ACHN (cell line): ENCODE data around the gene DENND1A.

ENCODE experiments used
- DNase-seq: peaks from one replicate; pipeline ENCODE4 v3.0.0-alpha.2; 2015
- in situ Hi-C: cut with HindIII; loops from 2 replicates; pipeline ENCODE4 v1.10.0; 2017; ENCODE audit warnings: low sequenced_read_pairs, low pct_ligation_motif_present, low pct_unique_long_range_greater_than_20kb

DENND1A gene

GRCh38 chr9:123551734-123552133, 378.2 kb downstream of the DENND1A start:
- DNase-seq: no peak
- in situ Hi-C loops: no loop called here

GRCh38 chr9:123550797-123551196, 379.1 kb downstream of the DENND1A start:
- no peak for DNase-seq
- in situ Hi-C loops: no loop called here

DNA sequence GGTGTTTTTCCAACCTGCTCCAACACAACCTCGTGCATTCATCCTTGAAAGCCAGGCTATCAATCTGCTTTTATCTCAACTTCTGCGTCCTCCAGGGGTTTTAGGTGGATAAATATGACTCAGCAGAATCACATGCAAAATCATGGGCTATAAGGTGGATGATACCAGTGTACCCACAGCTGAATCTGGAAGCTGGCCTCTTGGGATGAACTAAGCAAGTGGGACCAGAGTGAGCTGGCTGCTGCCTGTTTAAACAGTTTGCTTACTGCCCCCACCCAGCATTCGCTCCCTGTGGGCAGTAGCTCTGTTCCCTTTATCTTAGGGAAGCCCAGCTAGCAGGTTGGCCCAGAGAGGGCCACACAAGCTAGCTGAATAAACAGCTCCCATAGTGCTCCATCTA, 379.9 kb downstream of the DENND1A start:
- DNase-seq: no peak
- in situ Hi-C loops: no loop called here

GRCh38 chr9:123548741-123549545, 381.0 kb downstream of the DENND1A start:
- no peak for DNase-seq
- in situ Hi-C loops: no loop called here

DNA sequence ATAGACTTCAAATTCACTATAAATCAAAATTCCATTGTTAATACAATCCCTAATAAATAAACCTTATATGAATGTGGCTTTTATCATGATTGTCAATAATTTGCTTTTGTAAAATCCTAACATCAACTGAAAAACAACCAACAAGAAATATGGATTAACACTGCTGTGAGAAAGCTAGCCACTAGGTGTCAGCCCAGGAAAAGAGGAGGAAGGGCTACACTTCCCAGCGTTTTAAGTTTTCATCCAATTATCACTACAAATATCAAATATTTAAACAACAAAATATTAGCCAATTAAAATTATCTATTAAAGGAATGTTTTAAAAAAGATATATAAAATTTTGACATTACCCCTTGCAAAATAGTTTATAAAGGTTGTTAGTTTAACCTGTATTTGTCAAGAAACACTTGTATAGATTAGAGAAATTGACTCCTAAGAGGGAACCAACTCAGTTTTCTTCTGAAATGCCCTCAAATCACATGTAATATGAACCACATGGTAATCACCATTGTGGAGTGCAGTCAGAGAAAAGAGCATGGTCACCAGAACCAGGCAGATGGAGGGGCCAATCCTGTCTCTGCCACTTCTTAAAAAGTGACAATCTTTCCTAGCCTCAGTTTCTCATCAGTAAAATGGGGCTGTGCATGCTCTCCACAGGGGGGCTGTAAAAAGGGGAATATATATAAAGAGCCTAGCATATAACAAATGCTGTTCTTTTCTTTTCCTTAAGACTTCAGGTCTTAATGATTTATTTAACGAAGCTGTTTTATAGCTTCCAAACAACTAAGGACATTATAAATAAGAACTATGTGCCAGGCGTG, 385.7 kb downstream of the DENND1A start:
- peak; percentile 43 for DNase-seq
- in situ Hi-C loops: no loop called here

GRCh38 chr9:123543492-123543891, 386.4 kb downstream of the DENND1A start:
- DNase-seq: no peak
- in situ Hi-C loops: no loop called here

- in situ Hi-C loops: no loop called here
- no peak for DNase-seq
Observed at GRCh38 chr9:123542435-123543225, 387.3 kb downstream of the DENND1A start.

- DNase-seq: no peak
- in situ Hi-C loops: no loop called here
Observed at GRCh38 chr9:123541411-123541810, 388.5 kb downstream of the DENND1A start.

DNA sequence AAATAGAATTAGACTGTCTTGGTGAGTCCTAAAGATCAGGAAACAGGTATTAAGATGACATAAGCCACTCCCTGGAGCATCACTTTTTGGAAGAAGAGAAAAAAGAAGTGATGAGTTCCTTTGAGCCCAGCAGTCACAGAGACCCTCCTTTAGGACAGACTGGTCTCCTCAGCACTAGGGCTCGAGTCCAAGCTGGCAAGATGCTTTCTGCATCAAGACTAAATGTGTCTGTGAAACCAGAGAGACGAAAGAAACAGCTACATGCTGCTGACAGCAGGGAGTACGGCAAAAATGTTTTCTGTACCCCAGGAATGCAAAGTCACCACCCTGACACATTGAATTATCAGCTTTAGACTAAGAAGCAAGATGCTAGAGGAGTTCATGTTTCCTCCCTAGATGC, 389.5 kb downstream of the DENND1A start:
- no peak for DNase-seq
- in situ Hi-C loops: no loop called here

DNA sequence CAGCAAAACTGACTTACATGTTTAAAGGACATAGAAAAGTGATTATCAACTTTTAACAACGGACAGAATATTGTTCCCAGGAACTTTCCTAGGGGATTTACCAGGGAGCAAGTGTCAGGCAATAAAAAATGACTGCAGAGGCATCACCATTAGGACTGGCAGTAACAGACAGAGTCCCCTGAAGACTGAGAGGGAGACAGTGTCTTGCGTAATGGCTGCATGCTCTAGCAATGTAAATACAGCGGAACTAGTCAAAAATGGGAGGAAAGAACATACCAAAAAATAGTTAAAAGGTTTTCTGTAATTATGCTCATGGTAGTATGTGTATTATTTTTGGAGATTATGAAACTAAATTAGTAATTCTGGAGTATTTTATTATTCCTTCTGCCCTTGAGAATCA, 392.1 kb downstream of the DENND1A start:
- in situ Hi-C loops: no loop called here
- DNase-seq: no peak

DNA sequence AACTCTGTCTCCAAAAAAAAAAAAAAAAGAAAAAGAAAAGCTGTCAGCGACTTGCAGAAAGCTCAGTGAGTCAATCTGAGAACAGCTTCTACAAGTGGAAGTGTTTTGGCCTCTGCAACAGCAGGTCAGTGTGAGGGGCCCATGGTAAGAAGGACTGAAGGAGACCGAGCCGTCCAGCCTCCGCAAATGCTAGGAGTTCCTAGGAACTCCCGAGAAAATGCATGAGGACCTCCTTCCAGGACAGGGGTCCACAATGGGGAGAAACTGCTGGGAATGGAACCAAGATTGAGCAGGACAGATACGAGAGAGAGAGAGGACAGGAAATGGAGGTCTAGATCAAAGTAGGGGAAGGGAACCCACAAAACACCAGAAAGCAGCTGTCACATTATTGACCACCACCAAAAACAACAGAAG, 393.5 kb downstream of the DENND1A start:
- in situ Hi-C loops: no loop called here
- no peak for DNase-seq

DNA sequence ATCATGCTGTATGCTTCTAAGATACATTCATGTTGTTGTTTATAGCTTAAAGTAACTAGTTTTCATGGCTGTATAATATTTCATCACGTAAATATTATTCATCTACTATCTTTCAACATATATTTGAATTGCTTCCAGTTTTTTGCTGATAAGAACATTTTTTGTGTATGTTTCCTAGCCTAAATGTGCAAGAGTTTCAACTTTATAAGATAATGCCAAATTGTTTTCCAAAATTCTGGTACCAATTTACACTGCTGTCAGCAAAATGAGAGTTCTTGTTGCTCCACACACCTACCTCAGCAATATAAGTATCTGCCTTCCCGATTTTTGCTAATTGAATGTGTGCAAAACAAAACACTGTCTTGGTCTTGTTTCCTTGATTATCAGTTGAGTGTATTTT, 395.6 kb downstream of the DENND1A start:
- DNase-seq: no peak
- in situ Hi-C loops: no loop called here

DNA sequence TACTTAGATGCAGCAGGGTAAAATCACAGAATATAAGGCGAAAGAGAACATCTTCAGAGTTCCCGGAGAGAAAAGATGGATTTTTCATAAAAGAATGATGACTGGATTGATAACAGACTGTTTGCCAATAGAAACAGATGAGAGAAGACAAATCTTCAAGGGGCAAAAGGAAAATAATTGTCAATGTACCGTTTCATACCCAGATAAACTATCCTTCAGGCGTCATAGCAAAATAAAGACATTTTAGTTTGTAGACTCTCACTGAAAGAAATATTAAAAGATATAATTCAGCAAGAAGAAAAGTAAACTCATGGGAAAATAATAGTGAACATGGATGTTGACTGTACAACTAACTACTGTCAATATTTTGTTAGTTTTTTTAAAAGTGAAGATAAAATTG, 399.7 kb downstream of the DENND1A start:
- DNase-seq: no peak
- in situ Hi-C loops: no loop called here

DNA sequence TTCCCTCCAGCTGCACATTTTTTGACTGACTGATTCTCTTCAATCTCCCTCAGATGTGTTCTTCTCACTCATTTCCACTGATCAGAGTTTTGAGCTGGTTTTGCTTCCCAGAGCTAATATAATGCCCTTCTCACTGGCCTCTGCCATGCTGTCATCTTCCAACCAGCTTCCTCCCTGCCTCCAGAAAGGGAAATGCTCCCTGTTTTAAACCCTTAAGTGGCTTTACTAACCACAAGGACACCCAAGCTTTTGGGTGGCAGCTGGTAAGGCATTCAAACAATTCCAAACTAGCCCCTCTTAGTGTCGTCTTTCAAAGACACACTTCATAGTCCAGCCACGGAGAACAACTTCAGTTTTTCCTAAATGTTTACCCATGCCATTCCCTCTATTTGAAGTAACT, 401.4 kb downstream of the DENND1A start:
- in situ Hi-C loops: no loop called here

DNA sequence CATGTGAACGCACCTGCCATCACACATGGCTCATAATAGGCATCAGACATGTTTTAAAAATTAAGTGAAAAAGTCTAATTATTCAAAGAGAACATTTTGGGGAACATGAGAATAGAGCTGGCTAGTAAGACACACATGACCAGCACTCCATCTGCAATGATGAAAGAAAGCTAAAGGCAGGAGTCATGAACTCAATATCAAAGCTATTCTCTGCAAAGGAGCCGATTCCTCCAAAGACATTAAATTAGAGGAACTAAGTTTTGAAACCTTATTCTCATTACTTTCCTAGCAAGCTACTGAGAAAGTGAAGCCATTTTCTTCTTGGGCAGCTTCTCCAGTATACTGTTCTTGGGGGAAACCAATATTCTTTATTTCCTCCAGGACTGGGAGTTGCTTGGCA, 401.9 kb downstream of the DENND1A start:
- no peak for DNase-seq
- in situ Hi-C loops: no loop called here

More for the DNA sequence above, 401.4 kb downstream of the DENND1A start:
- no peak for DNase-seq

GRCh38 chr9:123525957-123526356, 404.0 kb downstream of the DENND1A start:
- DNase-seq: no peak
- in situ Hi-C loops: no loop called here

- in situ Hi-C loops: no loop called here
- DNase-seq: no peak
Observed at GRCh38 chr9:123525424-123525823, 404.5 kb downstream of the DENND1A start.

- DNase-seq: no peak
- in situ Hi-C loops: no loop called here
Observed at GRCh38 chr9:123524866-123525265, 405.1 kb downstream of the DENND1A start.

DNA sequence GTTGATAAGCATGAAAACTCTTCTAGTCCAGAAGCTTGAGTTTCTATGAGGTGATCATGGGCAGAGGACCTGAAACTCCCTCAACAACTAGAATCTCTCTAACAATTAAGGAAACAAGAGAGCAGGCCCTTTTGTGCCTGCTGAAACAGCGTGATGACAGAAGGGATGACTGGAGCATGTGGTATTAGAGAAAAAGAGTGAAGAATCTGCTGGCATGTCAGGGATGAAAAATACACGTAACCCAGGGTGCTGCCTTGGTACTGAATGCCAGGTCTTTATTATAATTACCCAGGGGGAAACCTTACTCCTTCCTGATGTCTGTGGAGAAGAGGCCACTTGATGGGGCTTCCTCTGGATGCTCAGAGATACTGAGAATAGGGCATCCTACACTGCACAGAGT, 406.1 kb downstream of the DENND1A start:
- DNase-seq: no peak
- in situ Hi-C loops: no loop called here
